Measurements from ENCODE around the gene RGL2. TPM values are rescaled to one million over a fixed set of nuclear protein-coding genes. Genes with fewer than 3 reads are reported as not detected.

RGL2 gene
- polyA plus RNA-seq, 1 of the 3 experiments (the other 2 are of a cell fraction), result 59.4 TPM

DNA sequence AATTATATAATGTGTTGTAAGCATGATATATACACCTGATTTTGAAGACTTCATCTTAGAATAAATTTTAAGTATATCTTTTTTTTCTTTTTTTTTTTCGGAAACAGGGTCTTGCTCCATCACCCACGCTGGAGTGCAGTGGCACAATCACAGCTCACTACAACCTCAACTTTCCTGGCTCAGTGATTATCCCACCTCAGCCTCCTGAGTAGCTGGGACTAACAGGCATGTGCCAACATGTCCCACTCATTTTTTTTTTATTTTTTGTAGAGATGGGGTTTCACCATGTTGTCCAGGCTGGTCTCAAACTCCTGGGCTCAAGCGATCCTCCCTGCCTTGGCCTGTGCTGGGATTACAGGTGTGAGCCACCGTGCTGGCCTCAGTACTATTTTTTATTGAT is 44.2 kb downstream of the RGL2 start:
- H2AFZ ChIP-seq (ENCODE audit: low read depth), result no peak overlapping the region
- H3K4me1 ChIP-seq (ENCODE audit: control insufficient read depth in 1 of 2, insufficient read depth in 2 of 2, low read depth in 1 of 2, low read length in 1 of 2), result peaks cover 12 to 21% of the 10 kb centered on the region in 2 experiments; a peak in 3 of 4 replicates
- peaks cover 7 to 33% of the 10 kb centered on the region in 2 experiments for H3K36me3 ChIP-seq (replicated peaks in 1 of 2; ENCODE audit: control insufficient read depth in 1 of 2, insufficient read depth in 2 of 2, low read length in 1 of 2)
- DNase-seq, result no peak
- H3K79me2 ChIP-seq (ENCODE audit: insufficient read depth), result peaks cover 10% of the 10 kb centered on the region; the same call in 1 of the 2 replicates
- ChIA-PET CTCF (interaction anchor here (0.6 to 1.6 kb wide), 6 partner anchors 17 to 416 kb away, joined by 3 to 4 read pairs (median 3); partner anchors contain the start of genes RPS18, TAP2 and VPS52), POLR2A (interaction anchor here (0.6 to 1.5 kb wide), 2 partner anchors 17 to 44 kb away, joined by 3 read pairs; partner anchors contain the start of genes RPS18 and VPS52)
- no peaks in the 10 kb centered on the region for H3K27me3 ChIP-seq (ENCODE audit: insufficient read depth)
- H3K9me3 ChIP-seq, result no peaks in the 10 kb centered on the region
- H3F3A ChIP-seq (replicated peaks; ENCODE audit: insufficient read depth), result peaks cover 32% of the 10 kb centered on the region
- 96% methylated on average over 4 of the region's 4 CpGs for WGBS (ENCODE audit: low lambda C conversion rate)
- no peak overlapping the region for H3K4me2 ChIP-seq
- no peak overlapping the region for H3K4me3 ChIP-seq (ENCODE audit: low read depth in 2 of 2, low read length in 1 of 2)
- no peak overlapping the region for H3K9ac ChIP-seq
- H3K9me2 ChIP-seq, result no peaks in the 10 kb centered on the region
- H3K27ac ChIP-seq (ENCODE audit: low read depth in 2 of 2, low read length in 1 of 2), result no peak overlapping the region
- H4K20me1 ChIP-seq (ENCODE audit: insufficient read depth), result no peaks in the 10 kb centered on the region
- TF ChIP-seq, protein P1, sequence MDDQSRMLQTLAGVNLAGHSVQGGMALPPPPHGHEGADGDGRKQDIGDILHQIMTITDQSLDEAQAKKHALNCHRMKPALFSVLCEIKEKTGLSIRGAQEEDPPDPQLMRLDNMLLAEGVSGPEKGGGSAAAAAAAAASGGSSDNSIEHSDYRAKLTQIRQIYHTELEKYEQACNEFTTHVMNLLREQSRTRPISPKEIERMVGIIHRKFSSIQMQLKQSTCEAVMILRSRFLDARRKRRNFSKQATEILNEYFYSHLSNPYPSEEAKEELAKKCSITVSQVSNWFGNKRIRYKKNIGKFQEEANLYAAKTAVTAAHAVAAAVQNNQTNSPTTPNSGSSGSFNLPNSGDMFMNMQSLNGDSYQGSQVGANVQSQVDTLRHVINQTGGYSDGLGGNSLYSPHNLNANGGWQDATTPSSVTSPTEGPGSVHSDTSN (IDR thresholded peaks at IDR 0.05), result no peak
- no peak for TF ChIP-seq POLR2AphosphoS5 (IDR thresholded peaks at IDR 0.05; ENCODE audit: low read depth, low read length)
- no peak for TF ChIP-seq JUND (IDR thresholded peaks at IDR 0.05)
- no peak for TF ChIP-seq RCOR1 (IDR thresholded peaks at IDR 0.05; ENCODE audit: low read length)
- TF ChIP-seq MEF2A (IDR thresholded peaks at IDR 0.05; ENCODE audit: borderline replicate concordance, low read depth), result no peak
- TF ChIP-seq RFX5 (IDR thresholded peaks at IDR 0.05; ENCODE audit: low read length), result no peak
- no peak for TF ChIP-seq EP300 (IDR thresholded peaks at IDR 0.05; ENCODE audit: borderline replicate concordance in 1 of 2, low read depth in 1 of 2, low read length in 1 of 2)
- TF ChIP-seq, protein P2, sequence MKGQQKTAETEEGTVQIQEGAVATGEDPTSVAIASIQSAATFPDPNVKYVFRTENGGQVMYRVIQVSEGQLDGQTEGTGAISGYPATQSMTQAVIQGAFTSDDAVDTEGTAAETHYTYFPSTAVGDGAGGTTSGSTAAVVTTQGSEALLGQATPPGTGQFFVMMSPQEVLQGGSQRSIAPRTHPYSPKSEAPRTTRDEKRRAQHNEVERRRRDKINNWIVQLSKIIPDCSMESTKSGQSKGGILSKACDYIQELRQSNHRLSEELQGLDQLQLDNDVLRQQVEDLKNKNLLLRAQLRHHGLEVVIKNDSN (IDR thresholded peaks at IDR 0.05; ENCODE audit: borderline replicate concordance, low read depth), result no peak
- TF ChIP-seq ELF1 (IDR thresholded peaks at IDR 0.05), result no peak
- TF ChIP-seq, protein P3, sequence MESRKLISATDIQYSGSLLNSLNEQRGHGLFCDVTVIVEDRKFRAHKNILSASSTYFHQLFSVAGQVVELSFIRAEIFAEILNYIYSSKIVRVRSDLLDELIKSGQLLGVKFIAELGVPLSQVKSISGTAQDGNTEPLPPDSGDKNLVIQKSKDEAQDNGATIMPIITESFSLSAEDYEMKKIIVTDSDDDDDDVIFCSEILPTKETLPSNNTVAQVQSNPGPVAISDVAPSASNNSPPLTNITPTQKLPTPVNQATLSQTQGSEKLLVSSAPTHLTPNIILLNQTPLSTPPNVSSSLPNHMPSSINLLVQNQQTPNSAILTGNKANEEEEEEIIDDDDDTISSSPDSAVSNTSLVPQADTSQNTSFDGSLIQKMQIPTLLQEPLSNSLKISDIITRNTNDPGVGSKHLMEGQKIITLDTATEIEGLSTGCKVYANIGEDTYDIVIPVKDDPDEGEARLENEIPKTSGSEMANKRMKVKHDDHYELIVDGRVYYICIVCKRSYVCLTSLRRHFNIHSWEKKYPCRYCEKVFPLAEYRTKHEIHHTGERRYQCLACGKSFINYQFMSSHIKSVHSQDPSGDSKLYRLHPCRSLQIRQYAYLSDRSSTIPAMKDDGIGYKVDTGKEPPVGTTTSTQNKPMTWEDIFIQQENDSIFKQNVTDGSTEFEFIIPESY (IDR thresholded peaks at IDR 0.05; ENCODE audit: borderline replicate concordance, low read depth), result no peak
- TF ChIP-seq, protein P4, sequence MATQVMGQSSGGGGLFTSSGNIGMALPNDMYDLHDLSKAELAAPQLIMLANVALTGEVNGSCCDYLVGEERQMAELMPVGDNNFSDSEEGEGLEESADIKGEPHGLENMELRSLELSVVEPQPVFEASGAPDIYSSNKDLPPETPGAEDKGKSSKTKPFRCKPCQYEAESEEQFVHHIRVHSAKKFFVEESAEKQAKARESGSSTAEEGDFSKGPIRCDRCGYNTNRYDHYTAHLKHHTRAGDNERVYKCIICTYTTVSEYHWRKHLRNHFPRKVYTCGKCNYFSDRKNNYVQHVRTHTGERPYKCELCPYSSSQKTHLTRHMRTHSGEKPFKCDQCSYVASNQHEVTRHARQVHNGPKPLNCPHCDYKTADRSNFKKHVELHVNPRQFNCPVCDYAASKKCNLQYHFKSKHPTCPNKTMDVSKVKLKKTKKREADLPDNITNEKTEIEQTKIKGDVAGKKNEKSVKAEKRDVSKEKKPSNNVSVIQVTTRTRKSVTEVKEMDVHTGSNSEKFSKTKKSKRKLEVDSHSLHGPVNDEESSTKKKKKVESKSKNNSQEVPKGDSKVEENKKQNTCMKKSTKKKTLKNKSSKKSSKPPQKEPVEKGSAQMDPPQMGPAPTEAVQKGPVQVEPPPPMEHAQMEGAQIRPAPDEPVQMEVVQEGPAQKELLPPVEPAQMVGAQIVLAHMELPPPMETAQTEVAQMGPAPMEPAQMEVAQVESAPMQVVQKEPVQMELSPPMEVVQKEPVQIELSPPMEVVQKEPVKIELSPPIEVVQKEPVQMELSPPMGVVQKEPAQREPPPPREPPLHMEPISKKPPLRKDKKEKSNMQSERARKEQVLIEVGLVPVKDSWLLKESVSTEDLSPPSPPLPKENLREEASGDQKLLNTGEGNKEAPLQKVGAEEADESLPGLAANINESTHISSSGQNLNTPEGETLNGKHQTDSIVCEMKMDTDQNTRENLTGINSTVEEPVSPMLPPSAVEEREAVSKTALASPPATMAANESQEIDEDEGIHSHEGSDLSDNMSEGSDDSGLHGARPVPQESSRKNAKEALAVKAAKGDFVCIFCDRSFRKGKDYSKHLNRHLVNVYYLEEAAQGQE (IDR thresholded peaks at IDR 0.05; ENCODE audit: low read depth, low read length), result no peak
- no peak for TF ChIP-seq SMC3 (IDR thresholded peaks at IDR 0.05; ENCODE audit: low read depth, low read length)
- TF ChIP-seq TAF1 (IDR thresholded peaks at IDR 0.05; ENCODE audit: borderline replicate concordance, low read depth, low read length), result no peak
